Mucosa of descending colon (tissue), 3 donors: ENCODE data around the gene CBX8. TPM values are rescaled to one million over a fixed set of nuclear protein-coding genes. Genes with fewer than 3 reads are reported as not detected.

Experiments
- ATAC-seq: fragments of 200-7000 bp; cut with Tn5 transposase; one replicate; pipeline ENCODE4 v1.9.1; 2020; ENCODE audit warnings: mild to moderate bottlenecking, moderate library complexity
- DNase-seq, 3 donors: peaks; one replicate each; pipeline ENCODE4 v3.0.0-alpha.2; 2020
- H3K36me3 ChIP-seq: fragments of 200-600 bp; one replicate; pipeline ENCODE4 v1.8.0; 2021; ENCODE audit warnings: low read depth, mild to moderate bottlenecking
- H3K4me1 ChIP-seq: fragments of 200-600 bp; one replicate; pipeline ENCODE4 v1.8.0; 2021; ENCODE audit warnings: low read depth, mild to moderate bottlenecking
- H3K4me3 ChIP-seq: fragments of 200-600 bp; one replicate; pipeline ENCODE4 v1.8.0; 2021; ENCODE audit warnings: mild to moderate bottlenecking
- H3K9me3 ChIP-seq: fragments of 200-600 bp; one replicate; pipeline ENCODE4 v1.8.0; 2021; ENCODE audit warnings: mild to moderate bottlenecking
- CTCF ChIP-seq: fragments of 200-600 bp; IDR thresholded peaks from one replicate; pipeline ENCODE4 v1.8.0; 2022; ENCODE audit warnings: antibody characterized with exemption, mild to moderate bottlenecking
- intact Hi-C, 2 donors: fragments of 100-400 bp; cut with DNase I in 1 of 2; cut with micrococcal nuclease in 1 of 2; formaldehyde crosslinking; loops; one replicate each; pipeline versions ENCODE4 v1.11.0 to v1.11.1; 2022; cut with DNase I, micrococcal nuclease
- total RNA-seq, 3 donors: library from RNA; stranded (reverse); fragmentation: NEBNext Ultra II Directional in 2 of 3; extraction: Animal tissue kit (Norgen Biotek cat#: 25700) in 2 of 3; gene quantifications; one replicate each; pipeline versions ENCODE4 v1.2.1 to v1.2.4, GENCODE V29; 2021 to 2023
- donor health status: DM: no; HTN: no; CAD: no; lungs with moderate emphysema.
- donor health status: DM: no; HTN: no; CAD: no.
- donor health status: DM: no; HTN: yes; CAD: no.

The CBX8 gene
- total RNA-seq, 3 donors from 2014 or later: 3.4 to 4.7 (median 4.0) TPM

GRCh38 chr17:79820959-79821330 lies 24.1 kb upstream of the CBX8 start:
- no peak for TF ChIP-seq CTCF
- no peaks in the 10 kb centered on the region for H3K9me3 ChIP-seq

GRCh38 chr17:79819534-79820276 lies 22.8 kb upstream of the CBX8 start:
- H3K4me3 ChIP-seq: no peak overlapping the region
- TF ChIP-seq CTCF: no peak
- no peaks in the 10 kb centered on the region for H3K9me3 ChIP-seq
- peaks cover 11% of the 10 kb centered on the region for H3K4me1 ChIP-seq
- no peak for DNase-seq
- ATAC-seq: no peak
- intact Hi-C loops: no loop called here
- H3K36me3 ChIP-seq: no peaks in the 10 kb centered on the region

More at GRCh38 chr17:79820959-79821330, 24.1 kb upstream of the CBX8 start:
- Histone ChIP-seq H3K36me3 (no peaks in the 10 kb centered on the region), H3K4me1 (no peaks in the 10 kb centered on the region), H3K4me3 (no peak overlapping the region)
- intact Hi-C loops: no loop called here
- DNase-seq (no peak), ATAC-seq (no peak)

GRCh38 chr17:79819085-79819484 lies 22.2 kb upstream of the CBX8 start:
- DNase-seq (no peak), ATAC-seq (no peak)
- Histone ChIP-seq H3K9me3 (no peaks in the 10 kb centered on the region), H3K4me1 (peaks cover 16% of the 10 kb centered on the region), H3K4me3 (no peak overlapping the region), H3K36me3 (no peaks in the 10 kb centered on the region)
- intact Hi-C loops: no loop called here
- TF ChIP-seq CTCF: no peak

- no peaks in the 10 kb centered on the region for H3K9me3 ChIP-seq
- no peak for DNase-seq
- H3K4me3 ChIP-seq: no peak overlapping the region
- peaks cover 21% of the 10 kb centered on the region for H3K4me1 ChIP-seq
- ATAC-seq: no peak
- no peaks in the 10 kb centered on the region for H3K36me3 ChIP-seq
- intact Hi-C loops: no loop called here
- no peak for TF ChIP-seq CTCF
These were observed 21.3 kb upstream of the CBX8 start for GRCh38 chr17:79818026-79818758.

GRCh38 chr17:79815836-79816461 lies 19.1 kb upstream of the CBX8 start:
- no peaks in the 10 kb centered on the region for H3K9me3 ChIP-seq
- TF ChIP-seq CTCF: no peak
- H3K36me3 ChIP-seq: no peaks in the 10 kb centered on the region
- ATAC-seq (no peak), DNase-seq (no peak)
- H3K4me1 ChIP-seq: peaks cover 42% of the 10 kb centered on the region
- intact Hi-C loops: no loop called here
- H3K4me3 ChIP-seq: no peak overlapping the region
